Measurements from ENCODE around the gene OR6B1. TPM values are rescaled to one million over a fixed set of nuclear protein-coding genes. Genes with fewer than 3 reads are reported as not detected.

OR6B1 gene
- total and polyA plus RNA-seq, 2 of the 8 experiments (the other 6 are each of a cell fraction or from before 2014, with no cell fraction given), result not detected

DNA sequence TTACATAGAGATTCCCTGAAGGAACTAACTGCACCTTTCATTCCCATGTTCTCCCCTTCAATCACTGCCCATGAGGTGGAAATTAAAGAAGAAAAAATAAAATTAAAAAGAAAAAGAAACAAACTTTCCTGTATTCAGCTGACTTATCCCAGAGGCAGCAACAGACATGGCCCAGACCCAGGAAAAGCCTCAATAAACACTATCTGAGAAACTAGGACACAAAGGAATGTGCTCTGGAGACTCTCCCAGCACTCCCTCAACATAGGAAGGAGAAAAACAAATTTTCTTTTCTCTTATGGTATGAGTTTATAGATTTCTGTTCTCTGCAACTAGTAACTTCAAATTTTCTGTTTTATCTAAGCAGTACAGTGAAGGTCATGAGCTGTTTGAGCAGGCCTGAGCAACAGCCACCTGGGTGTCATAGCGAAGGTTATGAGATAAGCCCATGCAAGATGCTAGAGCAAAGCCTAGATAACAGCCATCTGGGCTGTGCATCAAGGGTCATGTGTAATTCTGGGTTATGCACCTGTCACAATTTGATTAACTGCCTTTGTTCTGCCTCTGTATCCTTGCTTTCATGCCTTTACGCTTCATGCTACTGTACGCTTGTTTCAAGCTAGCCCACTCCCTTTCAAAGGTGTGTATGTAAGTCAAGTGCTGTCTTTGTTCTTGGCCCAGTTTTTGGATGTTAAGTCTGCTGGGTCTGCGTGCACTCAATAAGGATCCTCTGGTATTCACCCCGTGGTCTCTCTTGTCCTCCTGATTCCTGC is 11.0 kb upstream of the OR6B1 start:
- Histone ChIP-seq H2AK5ac (ENCODE audit: low read depth, low read length) (no peak overlapping the region), H3K4ac (replicated peaks; ENCODE audit: insufficient read length, low read depth, low read length) (no peak overlapping the region), H2AFZ (ENCODE audit: low read length) (no peak overlapping the region), H4K5ac (ENCODE audit: insufficient read length, low read depth, low read length) (no peak overlapping the region), H3K4me2 (ENCODE audit: insufficient read depth in 1 of 2, low read depth in 2 of 2, low read length in 2 of 2) (no peak overlapping the region), H3K23me2 (ENCODE audit: low read depth, low read length) (no peaks in the 10 kb centered on the region), H3K27me3 (replicated peaks in 1 of 4; ENCODE audit: control insufficient read depth in 3 of 4, extremely low read depth in 1 of 4, insufficient read depth in 3 of 4, low read length in 3 of 4) (no peaks in the 10 kb centered on the region), H3K36me3 (ENCODE audit: control insufficient read depth in 2 of 4, insufficient read depth in 4 of 4, low read length in 3 of 4) (0 out of 8 replicates have a peak, but pooled peaks cover 0 to 3% (median 0%) of the 10 kb centered on the region in 4 experiments), H3K79me2 (ENCODE audit: control insufficient read depth in 1 of 2, insufficient read depth in 2 of 2, low read length in 2 of 2) (no peaks in the 10 kb centered on the region), H2BK20ac (ENCODE audit: low read length) (no peak overlapping the region), H2BK12ac (ENCODE audit: low read depth, low read length) (no peak overlapping the region), H2BK5ac (ENCODE audit: low read depth, low read length) (no peak overlapping the region), H3K27ac (ENCODE audit: low read depth, low read length) (no peak overlapping the region), H4K8ac (ENCODE audit: extremely low read depth, insufficient read depth, low read length) (no peak overlapping the region), H4K91ac (replicated peaks; ENCODE audit: insufficient read length, low read length) (no peak overlapping the region), H3K4me1 (replicated peaks in 1 of 4; ENCODE audit: control insufficient read depth in 3 of 4, insufficient read depth in 4 of 4, low read length in 3 of 4) (no peaks in the 10 kb centered on the region), H3K23ac (ENCODE audit: insufficient read length) (no peak overlapping the region), H3K9me3 (ENCODE audit: insufficient read depth in 2 of 2, low read depth in 1 of 2, low read length in 1 of 2) (peaks cover 5 to 11% of the 10 kb centered on the region in 2 experiments; a peak in 3 of 4 replicates), H2BK15ac (ENCODE audit: low read length) (no peak overlapping the region), H4K20me1 (replicated peaks in 1 of 2; ENCODE audit: control insufficient read depth in 1 of 2, insufficient read depth in 2 of 2, low read length in 2 of 2) (no peaks in the 10 kb centered on the region), H2BK120ac (replicated peaks; ENCODE audit: low read depth, low read length) (no peak overlapping the region), H3K9ac (replicated peaks in 1 of 4; ENCODE audit: extremely low read depth in 1 of 4, low read depth in 3 of 4, low read length in 3 of 4) (no peak overlapping the region), H3K18ac (ENCODE audit: extremely low read depth, low read length) (no peak overlapping the region), H3K56ac (replicated peaks; ENCODE audit: insufficient read length, low read depth, low read length) (no peak overlapping the region), H3K79me1 (ENCODE audit: low read depth, low read length) (no peaks in the 10 kb centered on the region), H3K4me3 (ENCODE audit: extremely low read depth in 1 of 4, insufficient read depth in 2 of 4, low read depth in 3 of 4, low read length in 4 of 4) (no peak overlapping the region), H3K14ac (ENCODE audit: insufficient read length) (no peak overlapping the region)
- no peak for DNase-seq (ENCODE audit: low read depth in 1 of 2, low spot score in 2 of 2)
- FAIRE-seq, result no peak
- POLR2A ChIA-PET (ENCODE audit: partially characterized antibody), result no interaction called here
- WGBS, 2 experiments (ENCODE audit: extremely low coverage in 1 of 2, insufficient coverage in 1 of 2, insufficient read length in 1 of 2, insufficient replicate concordance in 2 of 2, low coverage in 1 of 2, low lambda C conversion rate in 2 of 2, missing lambda C conversion rate in 1 of 2), result 85% methylated on average over 5 of the region's 5 CpGs; no CpG with 5 or more reads in 1 of the 2 experiments
- CTCF ChIA-PET (ENCODE audit: partially characterized antibody), result interaction anchor here (1.7 kb wide), 1 partner anchor 13 kb away, joined by 6 read pairs; no protein-coding TSS in a partner anchor
- TF ChIP-seq SIRT6 (IDR thresholded peaks at IDR 0.05; ENCODE audit: low read length), result no peak
- no peak for TF ChIP-seq KDM5A (IDR thresholded peaks at IDR 0.05; ENCODE audit: low read length)
- no peak for TF ChIP-seq HDAC6 (IDR thresholded peaks at IDR 0.05; ENCODE audit: low read depth, low read length)
- no peak for TF ChIP-seq CHD2 (IDR thresholded peaks at IDR 0.05; ENCODE audit: low read length)
- TF ChIP-seq TEAD4 (IDR thresholded peaks at IDR 0.05; ENCODE audit: low read depth, low read length), result no peak
- no peak for TF ChIP-seq EP300 (IDR thresholded peaks at IDR 0.05; ENCODE audit: borderline replicate concordance in 1 of 2, low read depth in 2 of 2, low read length in 2 of 2)
- no peak for TF ChIP-seq USF2 (IDR thresholded peaks at IDR 0.05; ENCODE audit: low read length)
- TF ChIP-seq BACH1 (IDR thresholded peaks at IDR 0.05; ENCODE audit: low read length), result no peak
- no peak for TF ChIP-seq SP4 (IDR thresholded peaks at IDR 0.05; ENCODE audit: low read length)
- TF ChIP-seq JUND (IDR thresholded peaks at IDR 0.05; ENCODE audit: low read length), result no peak
- no peak for TF ChIP-seq NRF1 (IDR thresholded peaks at IDR 0.05; ENCODE audit: low read depth, low read length)
- no peak for TF ChIP-seq SRF (IDR thresholded peaks at IDR 0.05; ENCODE audit: low read depth, low read length)
- TF ChIP-seq TAF1 (IDR thresholded peaks at IDR 0.05; ENCODE audit: low read depth, low read length), result no peak

Data from H1 (cell line).